H1 (cell line): ENCODE data around the gene CTNNA3. TPM values are rescaled to one million over a fixed set of nuclear protein-coding genes. Genes with fewer than 3 reads are reported as not detected.

Source experiments
- BACH1 ChIP-seq: IDR thresholded peaks from 2 replicates; pipeline ENCODE4 v1.6.1; 2012; ENCODE audit warnings: low read length, improper control_type of control experiment
- CEBPB ChIP-seq: IDR thresholded peaks from 2 replicates; pipeline ENCODE4 v1.6.1; 2012; ENCODE audit warnings: low read depth, low read length
- POU5F1 ChIP-seq: IDR thresholded peaks from 2 replicates; pipeline ENCODE4 v1.6.1; 2011; ENCODE audit warnings: low read depth, mild to moderate bottlenecking, low read length, moderate library complexity
- TAF7 ChIP-seq: optimal IDR thresholded peaks from 2 replicates; pipeline ENCODE3; 2011; ENCODE audit warnings: low read depth, mild to moderate bottlenecking, inconsistent platforms, low read length, moderate library complexity, borderline replicate concordance
- polyA plus RNA-seq, 7 experiments: library from polyadenylated mRNA; depleted of rRNA in 3 of 7; stranded (reverse) in 5 of 7; unstranded in 2 of 7; fragments of >200 nt in 5 of 7; fragments of 200-250 nt in 2 of 7; gene quantifications; 1 replicate in 5 of 7; 2 replicates in 1 of 7; 4 replicates in 1 of 7; pipeline versions ENCODE4 v1.2.1 to v1.2.3, GENCODE V29; 2011 to 2013; ENCODE audit warnings: missing spikeins in 2 of 7, mixed read lengths in 2 of 7
- total RNA-seq: library from RNA; stranded (reverse); fragmentation: NEBNext Ultra II Directional; extraction: Animal tissue kit (Norgen Biotek cat#: 25700); gene quantifications from 2 replicates; pipeline ENCODE4 v1.2.1, GENCODE V29; 2021

Gene CTNNA3
- total and polyA plus RNA-seq, 2 of the 8 experiments (the other 6 are each of a cell fraction or from before 2014, with no cell fraction given) = 1.3 to 1.5 TPM

DNA sequence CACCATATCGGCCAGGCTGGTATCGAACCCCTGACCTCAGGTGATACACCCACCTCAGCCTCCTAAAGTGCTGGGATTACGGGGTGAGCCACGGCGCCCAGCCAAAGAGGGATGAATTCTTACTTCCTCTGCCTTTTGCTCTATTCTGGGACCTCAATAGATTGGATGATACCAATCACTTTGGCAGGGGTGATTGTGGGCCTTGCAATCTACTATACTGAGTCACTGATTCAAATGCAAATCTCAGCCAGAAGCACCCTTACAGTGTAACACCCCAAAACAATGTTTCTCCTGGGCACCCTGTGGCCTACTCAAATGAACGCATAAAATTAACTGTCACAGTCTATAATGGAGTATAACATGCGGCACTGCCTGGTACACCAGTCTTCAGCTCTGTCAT lies 1366.8 kb downstream of the CTNNA3 start (continued):
- TF ChIP-seq POU5F1 (0 out of 2 replicates have a peak, but pooled peaks have one; percentile 45), BACH1 (no peak), CEBPB (no peak), TAF7 (no peak)
- TF ChIP-seq, all 59 proteins: peak for 5
